HG03558 (cell line): ENCODE results near the gene ERICH2.

Source experiments
- ATAC-seq: cut with Tn5 transposase; IDR thresholded peaks from one replicate; pipeline ENCODE4 v1.9.1; 2021; ENCODE audit warnings: moderate number of reproducible peaks; ENCODE audit not compliant: unreplicated experiment; ENCODE audit errors: extremely low read depth

ERICH2 gene

DNA sequence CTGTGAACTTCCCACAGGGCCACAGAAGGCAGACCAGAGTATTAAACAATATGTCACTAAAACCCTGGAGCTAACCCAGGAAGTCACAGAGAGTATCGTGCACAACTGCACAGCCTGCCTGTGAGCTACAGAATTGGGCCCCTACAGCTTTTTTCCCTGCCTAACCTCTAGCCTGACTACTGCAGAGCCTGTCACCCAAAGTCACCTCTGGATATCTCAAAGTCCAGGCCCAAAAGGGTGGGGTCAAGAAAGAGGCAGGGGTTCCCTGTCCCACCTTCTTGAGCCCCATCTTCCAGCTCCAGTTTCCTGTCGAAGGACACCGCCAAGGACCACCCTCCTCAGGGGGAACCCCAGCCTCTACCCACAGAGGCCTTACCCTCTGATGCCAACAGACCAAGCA lies 60.0 kb downstream of the ERICH2 start:
- ATAC-seq, result no peak

DNA sequence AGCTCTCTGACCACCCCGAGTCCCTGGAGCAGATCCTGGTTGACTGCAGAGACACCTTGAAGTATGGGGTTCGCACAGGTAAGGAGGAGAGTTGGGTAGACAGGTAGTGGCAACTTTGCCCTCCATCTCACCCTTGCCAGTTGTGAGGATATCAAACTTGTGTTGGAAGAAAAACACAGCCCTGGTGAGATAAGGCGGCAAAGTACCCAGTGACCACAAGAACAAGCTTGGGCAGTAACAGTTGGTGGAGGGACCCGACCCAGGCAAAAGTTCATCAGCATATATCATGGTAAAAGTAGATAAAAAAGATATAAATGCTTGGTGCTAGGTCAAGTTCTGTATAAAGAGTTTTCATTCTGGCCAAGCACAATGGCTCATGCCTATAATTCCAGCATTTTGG lies 60.9 kb downstream of the ERICH2 start:
- ATAC-seq, result no peak

DNA sequence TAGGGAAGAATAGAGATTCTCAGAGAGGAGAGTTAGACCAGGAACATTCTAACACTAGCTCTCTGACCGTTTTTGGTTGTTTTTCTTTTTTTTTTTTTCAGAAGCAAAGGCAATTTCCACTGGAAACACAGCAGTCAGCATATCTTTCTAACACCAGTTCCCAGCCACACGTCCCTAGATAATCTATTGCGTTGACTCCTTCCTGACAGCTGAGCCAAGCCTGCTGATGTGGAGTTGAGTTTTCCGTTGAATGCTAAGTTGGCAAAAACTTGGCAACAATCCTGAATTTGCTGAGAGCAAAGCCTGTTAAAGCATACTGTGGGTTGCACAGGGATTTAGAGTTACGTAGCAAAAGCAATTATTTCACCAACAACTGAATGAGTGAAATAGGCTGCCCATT lies 65.8 kb downstream of the ERICH2 start:
- ATAC-seq, result no peak

GRCh38 chr2:170840717-170841210 lies 70.6 kb downstream of the ERICH2 start:
- no peak for ATAC-seq

DNA sequence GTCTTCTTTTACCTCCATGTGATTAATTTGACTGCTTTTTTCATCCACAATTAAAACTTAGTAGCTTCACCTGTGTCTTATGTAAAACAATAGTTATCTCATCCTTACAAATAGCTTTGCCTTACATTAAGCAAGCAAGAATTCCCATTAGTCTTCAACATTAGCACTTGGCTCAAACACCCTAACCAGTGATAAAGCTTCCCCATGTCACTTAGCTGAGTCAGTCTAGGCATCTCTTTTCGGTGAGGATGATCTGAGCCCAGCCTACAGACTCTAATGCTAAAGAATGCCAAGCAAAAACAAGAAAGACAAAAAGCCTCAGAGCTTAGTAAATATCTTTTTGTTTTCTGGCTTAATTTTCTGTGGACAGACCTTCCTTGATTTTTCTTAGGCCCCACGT lies 72.6 kb downstream of the ERICH2 start:
- ATAC-seq, result no peak

DNA sequence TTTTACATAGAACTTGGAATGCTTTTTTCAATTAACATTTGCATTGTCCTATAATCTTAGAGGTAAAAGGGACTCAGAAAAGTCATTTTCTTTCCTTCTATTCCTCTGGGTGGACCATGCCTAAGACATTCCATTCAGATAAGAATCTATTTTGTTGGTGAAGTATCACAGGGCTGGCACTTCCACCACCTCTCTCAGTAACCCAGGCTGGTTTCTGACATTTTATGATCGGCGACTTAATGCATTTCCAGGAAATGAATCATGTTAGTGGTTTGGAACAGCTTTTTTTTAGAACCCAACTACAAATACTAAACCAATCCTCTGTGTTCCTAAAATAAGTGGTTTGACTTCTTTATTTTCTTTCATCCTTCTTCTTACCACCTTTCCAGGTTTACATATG lies 73.5 kb downstream of the ERICH2 start:
- ATAC-seq, result no peak

DNA sequence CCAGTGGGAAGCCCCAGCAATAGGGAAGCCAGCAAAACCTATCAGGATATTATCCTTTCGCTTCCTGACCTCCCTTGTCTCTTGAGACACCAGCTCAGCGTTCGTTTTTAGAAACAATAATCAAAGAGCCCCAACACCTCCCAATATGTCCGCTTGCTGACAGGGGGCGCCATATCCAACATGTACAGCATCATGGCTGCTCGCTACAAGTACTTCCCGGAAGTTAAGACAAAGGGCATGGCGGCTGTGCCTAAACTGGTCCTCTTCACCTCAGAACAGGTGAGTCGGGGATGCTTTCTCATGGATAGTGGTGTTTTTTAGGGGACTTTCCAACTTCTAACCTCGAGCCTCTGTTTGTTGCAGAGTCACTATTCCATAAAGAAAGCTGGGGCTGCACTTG lies 75.2 kb downstream of the ERICH2 start:
- no peak for ATAC-seq

DNA sequence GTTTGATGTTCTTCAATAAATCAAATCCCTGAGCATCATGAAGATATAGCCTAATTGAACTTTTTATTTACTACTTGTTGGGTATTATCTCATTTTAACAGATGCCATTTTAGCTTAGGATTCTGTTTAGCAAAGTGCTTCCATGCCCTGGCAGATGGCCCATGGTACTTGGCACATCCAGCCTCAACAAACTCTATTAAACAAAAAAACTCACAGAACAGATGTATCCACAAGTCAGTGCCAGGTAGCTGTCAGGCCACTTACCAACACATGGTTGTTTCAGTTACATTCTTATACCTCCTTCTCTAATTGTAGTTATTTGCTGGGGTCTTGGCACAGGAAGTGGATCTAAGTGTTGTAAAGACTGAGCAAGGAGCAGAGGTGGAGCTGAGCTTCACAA lies 76.1 kb downstream of the ERICH2 start:
- no peak for ATAC-seq

DNA sequence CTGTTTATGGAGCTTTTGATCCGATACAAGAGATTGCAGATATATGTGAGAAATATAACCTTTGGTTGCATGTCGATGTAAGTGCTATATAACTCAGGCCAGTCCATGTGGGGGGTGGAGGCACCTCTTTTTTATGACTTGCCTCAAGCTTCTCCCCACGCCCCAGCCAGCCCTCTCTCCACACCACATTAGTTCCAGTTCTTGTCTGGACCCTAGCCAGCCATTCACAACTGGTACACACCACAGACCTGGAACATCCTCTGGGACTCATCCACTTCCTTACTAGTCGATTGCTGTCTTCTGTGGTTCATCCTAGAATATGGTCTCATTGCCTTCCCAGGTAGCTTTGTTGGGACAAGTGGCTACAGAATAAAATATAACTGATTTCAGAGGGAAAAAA lies 77.5 kb downstream of the ERICH2 start:
- ATAC-seq, result no peak
